Adipose tissue (tissue), 3 donors: Measurements from ENCODE around the gene ELANE. TPM values are rescaled to one million over a fixed set of nuclear protein-coding genes. Genes with fewer than 3 reads are reported as not detected.

Experiments
- H3K27ac ChIP-seq: one replicate; pipeline ENCODE4 v1.5.1; 2013; ENCODE audit warnings: low read depth, low read length
- WGBS, 3 donors: extraction: QIAGEN DNeasy Blood & Tissue Kit; methylation state at CpG; one replicate each; pipeline ENCODE4 v1.1.7; 2013; 5-methylcytosine and 5-hydroxymethylcytosine counted together
- polyA plus RNA-seq, 3 donors: library from polyadenylated mRNA; stranded (reverse); fragments of 200-250 nt; gene quantifications; one replicate each; pipeline ENCODE4 v1.2.3, GENCODE V29; 2013
- donor health status: healthy with polysubstance abuse.
- donor health status: Bipolar disorder and iron deficiency.
- donor health status: healthy.

The ELANE gene
- polyA plus RNA-seq: 1 to 10 TPM in 2 of 3 donors, under 1 TPM in 1; 0.54 to 9.2 (median 2.4) TPM

DNA sequence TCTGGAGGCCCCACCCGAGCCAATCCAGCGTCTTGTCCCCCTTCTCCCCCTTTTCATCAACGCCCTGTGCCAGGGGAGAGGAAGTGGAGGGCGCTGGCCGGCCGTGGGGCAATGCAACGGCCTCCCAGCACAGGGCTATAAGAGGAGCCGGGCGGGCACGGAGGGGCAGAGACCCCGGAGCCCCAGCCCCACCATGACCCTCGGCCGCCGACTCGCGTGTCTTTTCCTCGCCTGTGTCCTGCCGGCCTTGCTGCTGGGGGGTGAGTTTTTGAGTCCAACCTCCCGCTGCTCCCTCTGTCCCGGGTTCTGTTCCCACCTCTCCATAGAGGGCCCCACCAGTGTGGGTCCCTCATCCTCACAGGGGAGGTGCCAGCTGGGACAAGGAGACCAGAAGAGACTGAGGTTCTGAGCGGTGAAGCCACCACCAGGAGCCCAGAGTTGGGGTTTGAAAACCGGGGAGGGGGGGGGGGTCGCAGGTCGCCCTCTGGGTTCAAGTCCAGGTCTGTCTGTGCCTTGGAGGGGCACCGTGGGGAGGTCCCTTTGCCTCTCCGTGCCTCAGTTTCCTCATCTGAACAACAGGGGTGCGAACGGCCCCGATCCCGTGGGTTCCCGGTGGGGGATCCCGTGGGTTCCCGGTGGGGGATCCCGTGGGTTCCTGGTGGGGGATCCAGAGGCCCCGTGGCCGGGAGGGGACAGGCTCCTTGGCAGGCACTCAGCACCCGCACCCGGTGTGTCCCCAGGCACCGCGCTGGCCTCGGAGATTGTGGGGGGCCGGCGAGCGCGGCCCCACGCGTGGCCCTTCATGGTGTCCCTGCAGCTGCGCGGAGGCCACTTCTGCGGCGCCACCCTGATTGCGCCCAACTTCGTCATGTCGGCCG is at the start of gene ELANE:
Gene ELANE, plus strand, starts transcription at position 168 of the 878 bp plus-strand sequence. Its CDS starts 26 bp downstream, at position 194.
- H3K27ac ChIP-seq: no peak within 1 kb of the TSS
- WGBS, 3 donors: 45 to 63% (median 54%) methylated on average over 51 to 55 of the region's 55 CpGs

DNA sequence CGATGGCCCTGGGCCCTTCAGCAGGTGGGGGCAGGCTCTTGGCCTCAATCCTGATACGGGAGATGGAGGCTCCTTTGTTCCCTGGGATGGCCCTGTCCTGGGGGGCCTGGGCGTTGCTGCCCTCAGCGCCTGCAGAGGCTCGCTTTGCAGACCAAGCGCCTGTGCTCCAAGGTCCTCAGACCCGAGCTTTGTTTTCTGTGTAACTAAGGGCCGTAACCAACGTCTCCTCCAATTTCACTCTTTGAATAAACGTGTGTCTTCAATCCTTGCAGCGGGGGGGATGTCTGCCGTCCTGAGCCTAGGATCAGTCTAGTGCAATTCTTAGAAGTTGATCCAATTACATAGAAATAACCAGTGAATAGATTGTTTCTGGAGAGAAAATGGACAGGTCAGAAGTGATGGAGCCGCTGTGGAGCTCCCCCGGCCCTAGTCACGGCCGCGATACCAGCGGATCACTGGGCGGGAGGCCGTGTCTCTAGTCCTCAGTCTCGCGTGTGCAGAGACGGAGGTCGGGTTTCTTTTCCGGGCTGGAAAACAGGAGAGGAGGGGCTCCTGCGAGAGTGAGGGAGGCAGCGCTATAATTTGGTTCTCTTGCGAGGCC is 49.5 kb upstream of the ELANE start:
- no peak overlapping the region for H3K27ac ChIP-seq
- WGBS, 3 donors: 44 to 64% (median 54%) methylated on average over 28 of the region's 28 CpGs

DNA sequence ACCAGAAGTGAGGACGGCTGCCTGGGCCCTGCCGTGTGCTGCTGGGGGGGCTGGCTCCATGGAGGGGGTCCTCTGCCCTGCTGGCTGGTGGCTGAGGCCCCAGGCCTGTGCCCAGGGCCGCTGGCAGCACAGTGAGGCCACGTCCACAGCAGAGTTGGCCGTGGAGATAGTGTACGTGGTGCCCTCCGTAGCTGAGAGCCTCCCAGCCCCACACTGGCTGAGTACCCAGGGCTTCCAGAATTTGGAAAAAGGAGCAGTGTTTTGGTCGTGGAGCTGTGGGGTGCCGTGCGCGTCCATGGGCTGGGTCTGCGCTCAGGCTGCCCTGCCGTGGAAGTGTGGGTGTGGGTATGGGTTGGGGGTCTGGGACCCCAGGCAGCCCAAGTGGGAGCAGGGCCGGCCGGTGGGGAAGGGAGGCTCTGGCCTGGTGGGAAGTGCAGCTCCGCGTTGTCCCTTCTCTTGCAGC is 49.0 kb upstream of the ELANE start:
- WGBS, 3 donors: 81 to 85% (median 84%) methylated on average over 17 of the region's 17 CpGs
- H3K27ac ChIP-seq: no peak overlapping the region

DNA sequence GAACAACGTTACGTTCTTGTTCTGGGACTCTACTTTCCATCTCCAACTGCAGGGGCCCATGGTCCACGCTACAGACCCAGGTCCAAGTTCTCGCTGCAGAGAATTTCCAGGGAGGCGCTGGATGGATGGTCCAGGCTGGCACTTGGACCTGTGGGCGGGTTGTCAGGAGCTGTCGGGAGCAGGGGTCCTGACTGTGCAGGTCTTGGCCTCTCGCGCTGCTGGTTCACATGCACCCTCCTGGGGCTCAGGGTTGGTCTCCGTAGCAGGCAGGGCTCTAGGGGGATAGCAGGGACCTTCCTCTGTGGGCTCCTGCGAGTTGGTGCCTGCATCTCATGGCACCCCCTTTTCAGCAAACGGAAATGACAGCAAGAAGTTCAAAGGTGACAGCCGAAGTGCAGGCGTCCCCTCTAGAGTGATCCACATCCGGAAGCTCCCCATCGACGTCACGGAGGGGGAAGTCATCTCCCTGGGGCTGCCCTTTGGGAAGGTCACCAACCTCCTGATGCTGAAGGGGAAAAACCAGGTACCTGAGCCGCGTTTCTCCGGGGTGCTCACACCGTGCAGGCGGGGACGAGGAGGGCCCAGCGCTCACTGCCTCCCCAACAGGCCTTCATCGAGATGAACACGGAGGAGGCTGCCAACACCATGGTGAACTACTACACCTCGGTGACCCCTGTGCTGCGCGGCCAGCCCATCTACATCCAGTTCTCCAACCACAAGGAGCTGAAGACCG is 48.3 kb upstream of the ELANE start:
- H3K27ac ChIP-seq: no peak overlapping the region
- WGBS, 3 donors: 76 to 83% (median 76%) methylated on average over 29 to 31 of the region's 31 CpGs

DNA sequence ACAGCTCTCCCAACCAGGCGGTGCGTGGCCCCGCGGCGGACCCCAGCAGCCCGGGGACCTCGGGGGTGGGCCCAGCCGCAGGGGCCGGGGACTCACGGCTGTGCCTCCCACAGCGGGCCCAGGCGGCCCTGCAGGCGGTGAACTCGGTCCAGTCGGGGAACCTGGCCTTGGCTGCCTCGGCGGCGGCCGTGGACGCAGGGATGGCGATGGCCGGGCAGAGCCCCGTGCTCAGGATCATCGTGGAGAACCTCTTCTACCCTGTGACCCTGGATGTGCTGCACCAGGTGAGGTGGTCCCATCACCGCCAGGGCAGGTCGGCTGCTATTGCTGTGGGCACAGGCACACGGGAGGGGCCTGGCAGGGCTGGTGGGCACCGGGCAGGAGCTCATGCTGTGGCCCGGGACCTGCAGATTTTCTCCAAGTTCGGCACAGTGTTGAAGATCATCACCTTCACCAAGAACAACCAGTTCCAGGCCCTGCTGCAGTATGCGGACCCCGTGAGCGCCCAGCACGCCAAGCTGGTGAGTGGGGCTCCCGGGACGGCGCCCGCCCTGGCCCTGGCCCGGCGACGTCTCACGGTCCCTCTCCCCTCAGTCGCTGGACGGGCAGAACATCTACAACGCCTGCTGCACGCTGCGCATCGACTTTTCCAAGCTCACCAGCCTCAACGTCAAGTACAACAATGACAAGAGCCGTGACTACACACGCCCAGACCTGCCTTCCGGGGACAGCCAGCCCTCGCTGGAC is 47.5 kb upstream of the ELANE start:
- H3K27ac ChIP-seq: no peak overlapping the region
- 92 to 94% (median 93%) methylated on average over 53 of the region's 53 CpGs for WGBS, 3 donors

DNA sequence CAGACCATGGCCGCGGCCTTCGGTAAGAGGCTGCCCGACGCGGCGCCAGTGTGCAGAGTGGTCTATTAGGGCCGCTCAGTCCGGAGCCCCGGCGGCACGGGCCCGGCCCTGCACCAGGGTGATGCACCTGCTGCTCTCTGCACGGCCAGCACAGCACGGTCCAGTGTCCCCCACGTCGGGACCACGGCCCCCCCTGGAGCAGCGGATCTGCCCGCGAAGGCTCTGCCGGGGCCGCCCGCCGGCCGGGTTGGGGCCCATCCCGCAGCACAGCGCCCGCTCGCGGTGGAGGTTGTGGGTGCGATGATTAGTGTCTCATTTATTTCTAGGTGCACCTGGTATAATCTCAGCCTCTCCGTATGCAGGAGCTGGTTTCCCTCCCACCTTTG is 46.9 kb upstream of the ELANE start:
- WGBS, 3 donors: 82 to 92% (median 91%) methylated on average over 20 to 33 of the region's 33 CpGs
- no peak overlapping the region for H3K27ac ChIP-seq

DNA sequence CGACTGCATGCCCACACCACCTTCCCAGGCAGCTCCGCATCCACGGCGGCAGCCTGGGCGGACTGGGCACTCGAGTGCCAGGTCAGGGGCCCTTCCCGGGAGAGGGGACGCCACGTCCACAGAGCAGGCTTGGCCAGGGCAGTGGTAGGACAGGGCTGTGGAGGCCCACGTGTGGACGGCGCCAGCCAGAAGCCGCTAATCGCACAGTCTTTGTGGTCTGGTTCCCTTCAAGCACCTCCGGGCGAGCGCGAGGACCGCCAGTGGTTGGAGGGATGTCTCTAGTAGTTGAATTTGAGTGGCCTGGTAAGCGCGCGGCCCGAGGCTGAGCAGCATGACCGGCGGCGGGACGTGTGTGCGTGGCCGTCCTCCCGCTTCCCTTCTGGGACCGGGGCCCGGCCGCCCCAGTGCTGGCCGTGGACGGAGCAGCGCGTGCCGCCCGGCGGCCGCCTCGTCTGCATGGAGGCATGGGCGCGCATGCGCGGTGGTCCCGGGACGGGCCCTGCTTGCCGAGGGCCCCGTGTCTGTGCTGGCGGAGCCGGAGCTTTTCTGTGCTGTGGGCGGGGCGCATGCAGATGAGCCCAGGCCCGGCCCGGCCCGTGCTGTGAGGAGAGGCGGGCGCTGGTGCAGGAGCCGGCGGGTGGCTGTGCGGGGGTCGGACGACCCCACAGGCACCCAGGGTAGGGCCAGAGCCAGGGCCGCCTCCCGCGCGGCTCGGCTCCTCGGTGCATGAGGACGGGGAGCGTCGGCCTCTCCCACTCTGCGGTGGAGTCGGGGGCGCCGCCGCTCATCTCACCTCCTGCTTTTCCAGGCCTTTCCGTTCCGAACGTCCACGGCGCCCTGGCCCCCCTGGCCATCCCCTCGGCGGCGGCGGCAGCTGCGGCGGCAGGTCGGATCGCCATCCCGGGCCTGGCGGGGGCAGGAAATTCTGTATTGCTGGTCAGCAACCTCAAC is 46.2 kb upstream of the ELANE start:
- 89 to 93% (median 92%) methylated on average over 79 to 93 of the region's 93 CpGs for WGBS, 3 donors
- H3K27ac ChIP-seq: no peak overlapping the region

DNA sequence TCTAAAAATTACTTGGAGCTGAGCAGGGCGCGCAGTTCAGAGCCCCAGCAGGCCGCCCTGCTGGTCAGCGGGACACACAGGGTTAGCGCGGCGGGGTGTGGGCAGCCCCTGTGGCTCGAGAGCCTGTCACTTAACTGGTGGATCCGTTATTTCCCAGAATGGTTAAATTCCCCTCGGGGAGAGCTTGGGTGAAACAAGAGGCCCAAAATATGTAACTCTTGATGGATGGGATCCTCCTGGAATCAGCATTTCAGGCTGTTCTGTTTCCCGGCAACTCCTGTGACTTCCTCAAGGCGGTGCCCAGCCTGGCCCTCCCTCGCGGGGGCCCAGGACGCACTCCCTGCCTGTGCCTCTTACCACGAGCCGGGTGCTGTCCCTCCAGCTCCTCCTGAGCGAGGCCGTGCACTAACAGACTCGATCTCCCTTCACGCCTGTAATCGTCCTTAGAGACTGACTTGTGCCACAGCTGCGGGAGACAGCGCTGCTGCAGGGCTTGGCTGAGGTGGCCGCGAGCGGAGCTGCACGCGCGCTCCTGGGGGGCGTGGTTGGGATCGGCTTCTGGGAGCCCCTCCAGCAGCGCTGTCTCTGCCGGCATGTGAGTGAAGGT is 45.2 kb upstream of the ELANE start:
- WGBS, 3 donors: 82 to 87% (median 83%) methylated on average over 34 of the region's 34 CpGs

DNA sequence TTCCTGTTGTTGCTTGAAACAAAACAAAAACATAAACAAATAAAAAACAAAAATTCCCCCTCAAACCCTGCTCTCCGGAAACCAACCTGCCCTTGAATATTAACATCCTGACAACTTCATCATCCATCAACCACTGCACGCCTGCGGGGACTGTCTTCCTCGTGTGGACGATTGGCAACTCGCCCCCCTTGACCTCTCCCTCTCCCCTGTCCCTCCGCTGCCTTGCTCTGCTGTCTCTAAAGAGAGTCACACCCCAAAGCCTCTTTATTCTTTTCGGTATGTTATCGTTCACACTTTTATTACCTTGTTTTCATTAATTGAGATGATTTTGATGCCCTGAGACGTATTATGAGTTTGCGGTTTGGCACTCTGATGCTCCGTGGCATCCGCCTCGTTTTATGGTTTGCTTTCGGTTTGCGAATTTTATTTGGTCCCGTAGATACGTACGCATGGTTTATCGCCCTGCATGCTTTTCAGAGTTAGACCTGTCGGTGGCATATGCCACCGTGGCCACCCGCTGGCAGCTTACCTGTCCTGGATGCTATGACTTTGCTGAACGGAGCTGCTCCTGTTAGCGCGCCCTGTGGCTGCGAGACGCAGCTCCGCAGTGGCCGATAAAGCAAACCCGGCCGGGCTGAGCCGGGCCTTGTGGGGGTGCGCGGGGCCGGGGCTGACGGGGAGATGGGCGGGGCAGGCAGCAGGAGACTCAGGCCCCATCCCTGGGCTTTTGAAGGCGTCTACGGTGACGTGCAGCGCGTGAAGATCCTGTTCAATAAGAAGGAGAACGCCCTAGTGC is 44.3 kb upstream of the ELANE start:
- WGBS, 3 donors: 90 to 92% (median 91%) methylated on average over 44 of the region's 44 CpGs

More for the DNA sequence above, 45.2 kb upstream of the ELANE start:
- no peak overlapping the region for H3K27ac ChIP-seq

DNA sequence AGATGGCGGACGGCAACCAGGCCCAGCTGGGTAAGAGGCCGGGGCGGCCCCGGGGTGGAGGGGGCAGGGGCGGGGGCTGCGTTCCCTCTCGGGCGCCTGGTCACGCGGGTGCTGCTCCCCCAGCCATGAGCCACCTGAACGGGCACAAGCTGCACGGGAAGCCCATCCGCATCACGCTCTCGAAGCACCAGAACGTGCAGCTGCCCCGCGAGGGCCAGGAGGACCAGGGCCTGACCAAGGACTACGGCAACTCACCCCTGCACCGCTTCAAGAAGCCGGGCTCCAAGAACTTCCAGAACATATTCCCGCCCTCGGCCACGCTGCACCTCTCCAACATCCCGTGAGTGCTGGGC is 43.7 kb upstream of the ELANE start:
- H3K27ac ChIP-seq: no peak overlapping the region
- WGBS, 3 donors: 91 to 92% (median 91%) methylated on average over 22 to 26 of the region's 26 CpGs

More for the DNA sequence above, 44.3 kb upstream of the ELANE start:
- no peak overlapping the region for H3K27ac ChIP-seq

DNA sequence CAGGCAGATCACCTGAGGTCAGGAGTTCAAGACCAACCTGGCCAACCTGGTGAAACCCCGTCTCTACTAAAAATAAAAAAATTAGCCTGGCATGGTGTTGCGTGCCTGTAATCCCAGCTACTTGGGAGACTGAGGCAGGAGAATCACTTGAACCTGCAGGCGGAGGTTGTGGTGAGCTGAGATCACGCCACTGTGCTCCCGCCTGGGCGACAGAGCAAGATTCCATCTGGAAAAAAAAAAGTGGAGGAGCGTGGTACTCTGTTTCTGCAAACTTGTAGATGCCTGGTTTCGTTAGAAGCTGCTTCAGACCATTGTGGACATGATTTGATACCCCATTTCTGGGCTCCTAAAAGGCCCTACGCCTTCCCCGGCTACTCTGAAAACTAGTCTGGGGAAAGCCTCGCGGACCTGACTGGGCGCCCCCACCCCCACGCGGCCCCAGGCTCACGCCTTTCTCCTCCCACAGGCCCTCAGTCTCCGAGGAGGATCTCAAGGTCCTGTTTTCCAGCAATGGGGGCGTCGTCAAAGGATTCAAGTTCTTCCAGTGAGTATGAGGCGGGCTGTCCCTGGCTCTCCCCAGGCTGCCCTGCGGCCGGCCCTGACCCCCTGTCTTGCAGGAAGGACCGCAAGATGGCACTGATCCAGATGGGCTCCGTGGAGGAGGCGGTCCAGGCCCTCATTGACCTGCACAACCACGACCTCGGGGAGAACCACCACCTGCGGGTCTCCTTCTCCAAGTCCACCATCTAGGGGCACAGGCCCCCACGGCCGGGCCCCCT is 41.8 kb upstream of the ELANE start:
- 83 to 84% (median 84%) methylated on average over 30 of the region's 30 CpGs for WGBS, 3 donors

DNA sequence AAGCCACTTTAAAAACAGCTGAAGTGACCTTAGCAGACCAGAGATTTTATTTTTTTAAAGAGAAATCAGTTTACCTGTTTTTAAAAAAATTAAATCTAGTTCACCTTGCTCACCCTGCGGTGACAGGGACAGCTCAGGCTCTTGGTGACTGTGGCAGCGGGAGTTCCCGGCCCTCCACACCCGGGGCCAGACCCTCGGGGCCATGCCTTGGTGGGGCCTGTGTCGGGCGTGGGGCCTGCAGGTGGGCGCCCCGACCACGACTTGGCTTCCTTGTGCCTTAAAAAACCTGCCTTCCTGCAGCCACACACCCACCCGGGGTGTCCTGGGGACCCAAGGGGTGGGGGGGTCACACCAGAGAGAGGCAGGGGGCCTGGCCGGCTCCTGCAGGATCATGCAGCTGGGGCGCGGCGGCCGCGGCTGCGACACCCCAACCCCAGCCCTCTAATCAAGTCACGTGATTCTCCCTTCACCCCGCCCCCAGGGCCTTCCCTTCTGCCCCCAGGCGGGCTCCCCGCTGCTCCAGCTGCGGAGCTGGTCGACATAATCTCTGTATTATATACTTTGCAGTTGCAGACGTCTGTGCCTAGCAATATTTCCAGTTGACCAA is 41.1 kb upstream of the ELANE start:
- WGBS, 3 donors: 85 to 91% (median 89%) methylated on average over 22 to 25 of the region's 25 CpGs
- no peak overlapping the region for H3K27ac ChIP-seq

More for the DNA sequence above, 41.8 kb upstream of the ELANE start:
- no peak overlapping the region for H3K27ac ChIP-seq

DNA sequence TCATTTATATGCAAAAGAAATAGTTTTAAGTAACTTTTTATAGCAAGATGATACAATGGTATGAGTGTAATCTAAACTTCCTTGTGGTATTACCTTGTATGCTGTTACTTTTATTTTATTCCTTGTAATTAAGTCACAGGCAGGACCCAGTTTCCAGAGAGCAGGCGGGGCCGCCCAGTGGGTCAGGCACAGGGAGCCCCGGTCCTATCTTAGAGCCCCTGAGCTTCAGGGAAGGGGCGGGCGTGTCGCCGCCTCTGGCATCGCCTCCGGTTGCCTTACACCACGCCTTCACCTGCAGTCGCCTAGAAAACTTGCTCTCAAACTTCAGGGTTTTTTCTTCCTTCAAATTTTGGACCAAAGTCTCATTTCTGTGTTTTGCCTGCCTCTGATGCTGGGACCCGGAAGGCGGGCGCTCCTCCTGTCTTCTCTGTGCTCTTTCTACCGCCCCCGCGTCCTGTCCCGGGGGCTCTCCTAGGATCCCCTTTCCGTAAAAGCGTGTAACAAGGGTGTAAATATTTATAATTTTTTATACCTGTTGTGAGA is 40.5 kb upstream of the ELANE start:
- WGBS, 3 donors: 92 to 97% (median 96%) methylated on average over 20 of the region's 20 CpGs
- no peak overlapping the region for H3K27ac ChIP-seq

DNA sequence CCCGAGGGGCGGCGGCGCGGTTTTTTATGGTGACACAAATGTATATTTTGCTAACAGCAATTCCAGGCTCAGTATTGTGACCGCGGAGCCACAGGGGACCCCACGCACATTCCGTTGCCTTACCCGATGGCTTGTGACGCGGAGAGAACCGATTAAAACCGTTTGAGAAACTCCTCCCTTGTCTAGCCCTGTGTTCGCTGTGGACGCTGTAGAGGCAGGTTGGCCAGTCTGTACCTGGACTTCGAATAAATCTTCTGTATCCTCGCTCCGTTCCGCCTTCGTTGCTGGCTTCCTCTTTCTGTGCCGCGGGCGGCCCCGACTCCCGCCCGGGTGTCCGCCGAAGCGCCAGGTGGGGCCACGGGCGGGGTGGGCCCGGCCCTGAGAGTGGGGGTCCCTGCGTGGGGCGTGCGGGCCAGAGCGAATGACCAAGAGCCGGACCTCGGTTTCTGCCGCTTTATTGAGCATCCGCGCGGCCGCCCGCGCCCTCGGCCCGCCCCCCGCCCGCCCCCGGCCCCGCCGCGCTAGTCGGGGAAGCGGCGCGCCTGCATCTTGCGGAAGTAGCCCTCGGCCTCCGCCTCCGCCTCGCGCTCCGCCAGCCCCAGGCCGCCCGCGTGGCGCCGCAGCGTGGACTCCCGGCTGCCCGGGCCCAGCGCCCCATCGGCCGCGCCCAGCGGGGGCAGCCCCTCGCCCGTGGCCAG is 39.9 kb upstream of the ELANE start:
- WGBS, 3 donors: 88 to 92% (median 90%) methylated on average over 54 to 80 of the region's 80 CpGs
- no peak overlapping the region for H3K27ac ChIP-seq
